Stimulated activated naive CD4-positive, alpha-beta T cell treated with Interleukin-2 at 50 U/mL for 16 hours (primary cell): Measurements from ENCODE around the gene TOLLIP.
"Not testable (repeated sequence)": the region's sequence is repeated elsewhere in the genome, so short reads cannot be mapped to it uniquely, and the experiment has no call there.

Source experiments
- DNase-seq: peaks from one replicate; lab custom pipeline; 2025; lab: John Stamatoyannopoulos, UW

TOLLIP gene

GRCh38 chr11:1343391-1344055, 34.1 kb upstream of the TOLLIP start:
- no peak for DNase-seq

- no peak for DNase-seq
These were observed 33.5 kb upstream of the TOLLIP start for GRCh38 chr11:1342946-1343345.

GRCh38 chr11:1341928-1342524, 32.6 kb upstream of the TOLLIP start:
- no peak for DNase-seq

- not testable (repeated sequence) for DNase-seq
These were observed 31.8 kb upstream of the TOLLIP start for GRCh38 chr11:1341226-1341625.

- DNase-seq: no peak
These were observed 30.7 kb upstream of the TOLLIP start for GRCh38 chr11:1340111-1340510.

GRCh38 chr11:1339066-1339675, 29.7 kb upstream of the TOLLIP start:
- no peak for DNase-seq

GRCh38 chr11:1338201-1339065, 29.0 kb upstream of the TOLLIP start:
- no peak for DNase-seq

GRCh38 chr11:1337647-1338007, 28.2 kb upstream of the TOLLIP start:
- DNase-seq: no peak

- DNase-seq: peak; percentile 43
These were observed 27.6 kb upstream of the TOLLIP start for GRCh38 chr11:1336836-1337646.

GRCh38 chr11:1335811-1336761, 26.7 kb upstream of the TOLLIP start:
- DNase-seq: peak; percentile 43

GRCh38 chr11:1335264-1335810, 25.9 kb upstream of the TOLLIP start:
- no peak for DNase-seq

- no peak for DNase-seq
These were observed 24.4 kb upstream of the TOLLIP start for GRCh38 chr11:1333860-1334259.

GRCh38 chr11:1333091-1333772, 23.8 kb upstream of the TOLLIP start:
- no peak for DNase-seq

- peak; percentile 59 for DNase-seq
These were observed 21.0 kb upstream of the TOLLIP start for GRCh38 chr11:1330473-1330872.

GRCh38 chr11:1327064-1327460, 17.6 kb upstream of the TOLLIP start:
- DNase-seq: no peak

GRCh38 chr11:1326435-1327063, 17.1 kb upstream of the TOLLIP start:
- no peak for DNase-seq

- DNase-seq: no peak
These were observed 14.3 kb upstream of the TOLLIP start for GRCh38 chr11:1323774-1324173.

- DNase-seq: no peak
These were observed 8.6 kb upstream of the TOLLIP start for GRCh38 chr11:1317993-1318392.

GRCh38 chr11:1317432-1317831, 8.0 kb upstream of the TOLLIP start:
- no peak for DNase-seq
